ENCODE data around the gene TRO.

DNA sequence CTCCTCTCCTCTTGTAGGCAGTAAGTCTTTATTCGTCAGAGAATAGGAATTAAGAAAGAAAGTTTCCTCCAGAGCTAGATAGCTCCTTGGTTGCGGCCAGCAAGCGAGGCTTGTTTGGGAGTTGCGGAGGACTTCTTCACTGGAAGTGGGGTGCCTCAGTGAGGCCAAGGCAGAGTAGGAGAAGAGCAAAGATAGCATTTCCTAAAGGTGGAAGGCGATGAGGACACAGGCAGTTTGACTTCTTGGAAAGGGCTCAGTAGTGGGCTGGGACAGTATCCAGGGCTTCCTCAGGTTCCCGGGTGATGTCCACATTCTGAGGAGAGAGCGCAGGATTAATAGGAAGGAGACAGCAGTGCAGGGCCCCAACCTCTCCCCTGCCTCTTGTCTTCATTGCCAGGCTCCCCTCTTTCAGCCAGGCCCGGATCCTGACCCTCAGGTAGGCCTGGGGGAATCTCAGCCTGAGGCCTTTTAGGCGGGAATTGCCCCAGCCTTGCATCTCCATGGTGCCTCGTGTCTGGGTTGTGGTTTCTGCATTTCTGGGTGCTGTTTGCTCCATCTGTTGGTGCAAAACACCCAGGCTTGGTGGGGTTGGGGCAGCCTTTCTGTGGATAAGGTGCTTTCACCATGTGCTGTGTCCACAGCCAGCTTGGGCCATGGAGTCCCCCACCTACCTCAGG is 12.7 kb downstream of the TRO start:
- TF ChIP-seq, protein P1, sequence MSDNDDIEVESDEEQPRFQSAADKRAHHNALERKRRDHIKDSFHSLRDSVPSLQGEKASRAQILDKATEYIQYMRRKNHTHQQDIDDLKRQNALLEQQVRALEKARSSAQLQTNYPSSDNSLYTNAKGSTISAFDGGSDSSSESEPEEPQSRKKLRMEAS (IDR thresholded peaks at IDR 0.05): no peak
- no peak for TF ChIP-seq EP300 (IDR thresholded peaks at IDR 0.05; ENCODE audit: borderline replicate concordance)
- TF ChIP-seq TEAD4 (IDR thresholded peaks at IDR 0.05): no peak
- TF ChIP-seq CREB1 (IDR thresholded peaks at IDR 0.05; ENCODE audit: low read depth): no peak
- TF ChIP-seq RAD21 (IDR thresholded peaks at IDR 0.05; ENCODE audit: low read depth): no peak
- TF ChIP-seq EGR1 (IDR thresholded peaks at IDR 0.05): no peak
- no peak for TF ChIP-seq YY1 (IDR thresholded peaks at IDR 0.05; ENCODE audit: low read depth)
- no peak for TF ChIP-seq ZBTB7A (IDR thresholded peaks at IDR 0.05; ENCODE audit: low read depth)
- TF ChIP-seq CEBPB (IDR thresholded peaks at IDR 0.05): no peak
- TF ChIP-seq, protein P2, sequence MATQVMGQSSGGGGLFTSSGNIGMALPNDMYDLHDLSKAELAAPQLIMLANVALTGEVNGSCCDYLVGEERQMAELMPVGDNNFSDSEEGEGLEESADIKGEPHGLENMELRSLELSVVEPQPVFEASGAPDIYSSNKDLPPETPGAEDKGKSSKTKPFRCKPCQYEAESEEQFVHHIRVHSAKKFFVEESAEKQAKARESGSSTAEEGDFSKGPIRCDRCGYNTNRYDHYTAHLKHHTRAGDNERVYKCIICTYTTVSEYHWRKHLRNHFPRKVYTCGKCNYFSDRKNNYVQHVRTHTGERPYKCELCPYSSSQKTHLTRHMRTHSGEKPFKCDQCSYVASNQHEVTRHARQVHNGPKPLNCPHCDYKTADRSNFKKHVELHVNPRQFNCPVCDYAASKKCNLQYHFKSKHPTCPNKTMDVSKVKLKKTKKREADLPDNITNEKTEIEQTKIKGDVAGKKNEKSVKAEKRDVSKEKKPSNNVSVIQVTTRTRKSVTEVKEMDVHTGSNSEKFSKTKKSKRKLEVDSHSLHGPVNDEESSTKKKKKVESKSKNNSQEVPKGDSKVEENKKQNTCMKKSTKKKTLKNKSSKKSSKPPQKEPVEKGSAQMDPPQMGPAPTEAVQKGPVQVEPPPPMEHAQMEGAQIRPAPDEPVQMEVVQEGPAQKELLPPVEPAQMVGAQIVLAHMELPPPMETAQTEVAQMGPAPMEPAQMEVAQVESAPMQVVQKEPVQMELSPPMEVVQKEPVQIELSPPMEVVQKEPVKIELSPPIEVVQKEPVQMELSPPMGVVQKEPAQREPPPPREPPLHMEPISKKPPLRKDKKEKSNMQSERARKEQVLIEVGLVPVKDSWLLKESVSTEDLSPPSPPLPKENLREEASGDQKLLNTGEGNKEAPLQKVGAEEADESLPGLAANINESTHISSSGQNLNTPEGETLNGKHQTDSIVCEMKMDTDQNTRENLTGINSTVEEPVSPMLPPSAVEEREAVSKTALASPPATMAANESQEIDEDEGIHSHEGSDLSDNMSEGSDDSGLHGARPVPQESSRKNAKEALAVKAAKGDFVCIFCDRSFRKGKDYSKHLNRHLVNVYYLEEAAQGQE (IDR thresholded peaks at IDR 0.05; ENCODE audit: low read depth): no peak
- no peak for TF ChIP-seq NFIC (IDR thresholded peaks at IDR 0.05)
